Ishikawa (cell line): Measurements from ENCODE around the gene NRG3.

Source experiments
- CEBPB ChIP-seq: IDR thresholded peaks from 2 replicates; pipeline ENCODE4 v1.6.1; 2012
- CREB1 ChIP-seq: IDR thresholded peaks from 2 replicates; pipeline ENCODE4 v1.6.1; 2012; ENCODE audit warnings: low read depth
- EGR1 ChIP-seq: IDR thresholded peaks from 2 replicates; pipeline ENCODE4 v1.6.1; 2012
- EP300 ChIP-seq: IDR thresholded peaks from 2 replicates; pipeline ENCODE4 v1.6.1; 2012; ENCODE audit warnings: borderline replicate concordance
- FOXM1 ChIP-seq: IDR thresholded peaks from 2 replicates; pipeline ENCODE4 v1.6.1; 2012; ENCODE audit warnings: low read depth, borderline replicate concordance
- MAX ChIP-seq: IDR thresholded peaks from 2 replicates; pipeline ENCODE4 v1.6.1; 2012
- NFIC ChIP-seq: IDR thresholded peaks from 2 replicates; pipeline ENCODE4 v1.6.1; 2012
- RAD21 ChIP-seq: IDR thresholded peaks from 2 replicates; pipeline ENCODE4 v1.6.1; 2012; ENCODE audit warnings: low read depth
- REST ChIP-seq: IDR thresholded peaks from 2 replicates; pipeline ENCODE4 v1.6.1; 2012; ENCODE audit warnings: low read depth, mild to moderate bottlenecking
- TAF1 ChIP-seq: IDR thresholded peaks from 2 replicates; pipeline ENCODE4 v1.6.1; 2012; ENCODE audit warnings: low read depth, mild to moderate bottlenecking
- TCF12 ChIP-seq: IDR thresholded peaks from 2 replicates; pipeline ENCODE4 v1.6.1; 2012; ENCODE audit warnings: low read depth
- TEAD4 ChIP-seq: IDR thresholded peaks from 2 replicates; pipeline ENCODE4 v1.6.1; 2012
- USF1 ChIP-seq: IDR thresholded peaks from 2 replicates; pipeline ENCODE4 v1.6.1; 2012
- YY1 ChIP-seq: IDR thresholded peaks from 2 replicates; pipeline ENCODE4 v1.6.1; 2012; ENCODE audit warnings: low read depth
- ZBTB7A ChIP-seq: IDR thresholded peaks from 2 replicates; pipeline ENCODE4 v1.6.1; 2012; ENCODE audit warnings: low read depth

Gene NRG3

GRCh38 chr10:82737549-82737948 lies 862.6 kb downstream of the NRG3 start:
- TF ChIP-seq YY1 (no peak), EGR1 (no peak), RAD21 (no peak), FOXM1 (no peak), USF1 (no peak), TCF12 (no peak), CREB1 (no peak), CEBPB (no peak), TEAD4 (no peak), NFIC (no peak), ZBTB7A (no peak), EP300 (no peak), TAF1 (no peak), REST (no peak), MAX (no peak)

GRCh38 chr10:82738592-82738991 lies 863.6 kb downstream of the NRG3 start:
- TF ChIP-seq EGR1 (no peak), TAF1 (no peak), EP300 (no peak), RAD21 (no peak), TCF12 (no peak), REST (no peak), FOXM1 (no peak), YY1 (no peak), MAX (no peak), TEAD4 (no peak), NFIC (no peak), ZBTB7A (no peak), CEBPB (no peak), USF1 (no peak)

- no peak for TF ChIP-seq NFIC
- TF ChIP-seq ZBTB7A, result no peak
- TF ChIP-seq CREB1, result no peak
- no peak for TF ChIP-seq FOXM1
- TF ChIP-seq MAX, result no peak
- no peak for TF ChIP-seq TCF12
- TF ChIP-seq EP300, result no peak
- no peak for TF ChIP-seq CEBPB
- TF ChIP-seq TAF1, result no peak
- TF ChIP-seq EGR1, result no peak
- no peak for TF ChIP-seq USF1
- TF ChIP-seq RAD21, result no peak
- TF ChIP-seq YY1, result no peak
- TF ChIP-seq TEAD4, result no peak
- no peak for TF ChIP-seq REST
Observed at GRCh38 chr10:82742478-82742877, 867.5 kb downstream of the NRG3 start.

GRCh38 chr10:82742898-82743297 lies 867.9 kb downstream of the NRG3 start:
- TF ChIP-seq REST (no peak), TAF1 (no peak), CEBPB (no peak), YY1 (no peak)
